ENCODE data around the gene MYH10. TPM values are rescaled to one million over a fixed set of nuclear protein-coding genes. Genes with fewer than 3 reads are reported as not detected.

The MYH10 gene
- total RNA-seq, 2 donors from 2014 or later: 12.4 to 17.0 TPM

GRCh38 chr17:8599351-8600011, 31.0 kb downstream of the MYH10 start:
- no peak overlapping the region for H3K4me3 ChIP-seq
- no peaks in the 10 kb centered on the region for H3K36me3 ChIP-seq
- TF ChIP-seq, protein P1, sequence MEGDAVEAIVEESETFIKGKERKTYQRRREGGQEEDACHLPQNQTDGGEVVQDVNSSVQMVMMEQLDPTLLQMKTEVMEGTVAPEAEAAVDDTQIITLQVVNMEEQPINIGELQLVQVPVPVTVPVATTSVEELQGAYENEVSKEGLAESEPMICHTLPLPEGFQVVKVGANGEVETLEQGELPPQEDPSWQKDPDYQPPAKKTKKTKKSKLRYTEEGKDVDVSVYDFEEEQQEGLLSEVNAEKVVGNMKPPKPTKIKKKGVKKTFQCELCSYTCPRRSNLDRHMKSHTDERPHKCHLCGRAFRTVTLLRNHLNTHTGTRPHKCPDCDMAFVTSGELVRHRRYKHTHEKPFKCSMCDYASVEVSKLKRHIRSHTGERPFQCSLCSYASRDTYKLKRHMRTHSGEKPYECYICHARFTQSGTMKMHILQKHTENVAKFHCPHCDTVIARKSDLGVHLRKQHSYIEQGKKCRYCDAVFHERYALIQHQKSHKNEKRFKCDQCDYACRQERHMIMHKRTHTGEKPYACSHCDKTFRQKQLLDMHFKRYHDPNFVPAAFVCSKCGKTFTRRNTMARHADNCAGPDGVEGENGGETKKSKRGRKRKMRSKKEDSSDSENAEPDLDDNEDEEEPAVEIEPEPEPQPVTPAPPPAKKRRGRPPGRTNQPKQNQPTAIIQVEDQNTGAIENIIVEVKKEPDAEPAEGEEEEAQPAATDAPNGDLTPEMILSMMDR (IDR thresholded peaks at IDR 0.05): no peak
- H3K27me3 ChIP-seq: no peaks in the 10 kb centered on the region
- intact Hi-C loops (cut with DNase I): no loop called here
- H3K27ac ChIP-seq: no peak overlapping the region
- no peaks in the 10 kb centered on the region for H3K9me3 ChIP-seq
- H3K4me1 ChIP-seq: no peaks in the 10 kb centered on the region
- no peak overlapping the region for H3K9ac ChIP-seq (ENCODE audit: low read depth in 2 of 2, low read length in 2 of 2)
- no peak for DNase-seq

DNA sequence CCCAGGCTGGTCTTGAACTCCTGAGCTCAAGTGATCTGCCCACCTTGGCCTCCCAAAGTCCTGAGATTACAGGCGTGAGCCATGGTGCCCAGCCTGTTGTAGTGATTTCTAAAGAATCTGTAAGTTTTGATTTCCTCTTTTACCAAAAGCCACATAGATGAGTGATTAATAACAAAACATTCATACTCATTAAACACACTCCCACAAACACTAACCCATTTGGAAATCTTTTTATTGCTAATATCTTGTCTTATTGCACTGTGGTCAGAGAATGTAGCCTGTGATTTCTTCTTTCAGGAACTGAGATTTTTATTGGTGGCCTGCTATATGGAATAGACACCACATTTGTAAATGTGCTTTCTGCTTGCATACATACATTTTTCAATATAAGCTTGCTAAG, 31.6 kb downstream of the MYH10 start:
- no peak overlapping the region for H3K27ac ChIP-seq

DNA sequence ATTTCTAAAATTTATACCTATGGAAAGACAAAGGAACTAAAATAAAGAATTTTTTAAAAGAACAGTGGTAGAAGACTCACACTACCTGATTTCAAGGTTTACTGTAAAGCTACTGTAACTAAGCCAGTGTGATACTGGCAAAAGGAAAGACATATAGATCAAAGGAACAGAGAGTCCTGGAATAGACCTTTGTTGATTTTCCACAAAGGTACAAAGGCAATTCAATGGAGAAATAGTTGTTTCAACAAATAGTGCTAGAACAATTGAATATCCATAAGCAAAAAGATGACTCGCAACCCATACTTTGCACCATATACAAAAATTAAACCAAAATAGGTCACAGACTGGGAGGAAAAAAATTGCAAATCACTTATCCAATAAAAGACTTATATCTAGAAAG, 36.7 kb downstream of the MYH10 start:
- DNase-seq: no peak
- Histone ChIP-seq H3K9me3 (no peaks in the 10 kb centered on the region), H3K9ac (ENCODE audit: low read depth in 2 of 2, low read length in 2 of 2) (no peak overlapping the region), H3K4me1 (no peaks in the 10 kb centered on the region), H3K4me3 (no peak overlapping the region), H3K36me3 (no peaks in the 10 kb centered on the region), H3K27me3 (no peaks in the 10 kb centered on the region), H3K27ac (no peak overlapping the region)
- TF ChIP-seq, protein P1 (IDR thresholded peaks at IDR 0.05): no peak
- intact Hi-C loops (cut with DNase I): no loop called here

More for the DNA sequence above, 31.6 kb downstream of the MYH10 start:
- H3K4me1 ChIP-seq: no peaks in the 10 kb centered on the region
- no peak for DNase-seq
- no peak overlapping the region for H3K4me3 ChIP-seq
- H3K9me3 ChIP-seq: no peaks in the 10 kb centered on the region
- intact Hi-C loops (cut with DNase I): no loop called here
- H3K9ac ChIP-seq (ENCODE audit: low read depth in 2 of 2, low read length in 2 of 2): no peak overlapping the region
- no peaks in the 10 kb centered on the region for H3K27me3 ChIP-seq
- H3K36me3 ChIP-seq: no peaks in the 10 kb centered on the region
- TF ChIP-seq, protein P1 (IDR thresholded peaks at IDR 0.05): no peak

- H3K36me3 ChIP-seq: no peaks in the 10 kb centered on the region
- H3K27ac ChIP-seq: no peak overlapping the region
- TF ChIP-seq, protein P1 (IDR thresholded peaks at IDR 0.05): no peak
- intact Hi-C loops (cut with DNase I): no loop called here
- no peak for DNase-seq
- H3K9ac ChIP-seq (ENCODE audit: low read depth in 2 of 2, low read length in 2 of 2): no peak overlapping the region
- no peaks in the 10 kb centered on the region for H3K9me3 ChIP-seq
- H3K27me3 ChIP-seq: no peaks in the 10 kb centered on the region
- no peaks in the 10 kb centered on the region for H3K4me1 ChIP-seq
- H3K4me3 ChIP-seq: no peak overlapping the region
Measured at GRCh38 chr17:8593276-8593675, 37.2 kb downstream of the MYH10 start.

DNA sequence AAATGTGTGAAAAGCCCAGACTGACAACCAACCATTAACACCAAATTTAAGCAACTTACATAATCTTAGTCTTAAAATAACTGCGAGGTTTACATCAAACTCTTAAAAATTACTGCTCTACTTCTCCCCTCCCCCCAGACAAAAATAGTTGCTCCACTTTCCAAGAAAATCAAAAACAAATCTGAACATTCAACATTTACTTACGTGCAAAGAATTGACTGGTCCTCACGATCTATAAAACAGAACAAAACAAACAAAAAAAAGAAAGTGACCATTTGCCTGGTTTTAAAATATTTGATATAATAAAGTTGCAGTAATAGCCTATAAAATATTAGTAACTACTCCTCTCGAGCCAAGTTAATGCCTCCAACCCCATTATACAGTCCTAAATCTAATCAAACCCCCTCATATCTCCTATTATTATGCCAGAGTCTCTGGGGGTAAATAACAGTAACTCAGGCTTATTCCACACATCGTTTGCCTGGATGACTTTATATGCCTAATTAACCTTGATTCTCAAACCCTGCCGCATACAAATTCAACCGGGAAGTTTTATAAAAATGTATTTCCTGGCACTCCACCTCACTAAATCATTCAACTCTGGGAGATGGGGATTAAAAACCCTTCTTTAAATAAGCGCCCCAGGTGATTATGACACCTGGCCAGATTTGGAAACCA, 41.5 kb downstream of the MYH10 start:
- no peak for DNase-seq
- no peak overlapping the region for H3K27ac ChIP-seq
- no peaks in the 10 kb centered on the region for H3K27me3 ChIP-seq
- H3K9me3 ChIP-seq: no peaks in the 10 kb centered on the region
- H3K9ac ChIP-seq (ENCODE audit: low read depth in 2 of 2, low read length in 2 of 2): no peak overlapping the region
- no peak overlapping the region for H3K4me3 ChIP-seq
- H3K36me3 ChIP-seq: no peaks in the 10 kb centered on the region
- TF ChIP-seq, protein P1 (IDR thresholded peaks at IDR 0.05): no peak
- no peaks in the 10 kb centered on the region for H3K4me1 ChIP-seq
- intact Hi-C loops (cut with DNase I): no loop called here

Measured in colonic mucosa (tissue), 4 donors.